GM21576 (cell line): ENCODE data around the gene PIGL.
"Not testable (repeated sequence)": the region's sequence is repeated elsewhere in the genome, so short reads cannot be mapped to it uniquely, and the experiment has no call there.

Source experiments
- ATAC-seq: cut with Tn5 transposase; IDR thresholded peaks from one replicate; pipeline ENCODE4 v1.9.1; 2021; ENCODE audit warnings: mild to moderate bottlenecking, moderate library complexity; ENCODE audit not compliant: unreplicated experiment

Gene PIGL

GRCh38 chr17:16304830-16305229 lies 87.8 kb downstream of the PIGL start:
- ATAC-seq, result no peak

- ATAC-seq, result no peak
Measured at GRCh38 chr17:16306211-16306610, 89.2 kb downstream of the PIGL start.

DNA sequence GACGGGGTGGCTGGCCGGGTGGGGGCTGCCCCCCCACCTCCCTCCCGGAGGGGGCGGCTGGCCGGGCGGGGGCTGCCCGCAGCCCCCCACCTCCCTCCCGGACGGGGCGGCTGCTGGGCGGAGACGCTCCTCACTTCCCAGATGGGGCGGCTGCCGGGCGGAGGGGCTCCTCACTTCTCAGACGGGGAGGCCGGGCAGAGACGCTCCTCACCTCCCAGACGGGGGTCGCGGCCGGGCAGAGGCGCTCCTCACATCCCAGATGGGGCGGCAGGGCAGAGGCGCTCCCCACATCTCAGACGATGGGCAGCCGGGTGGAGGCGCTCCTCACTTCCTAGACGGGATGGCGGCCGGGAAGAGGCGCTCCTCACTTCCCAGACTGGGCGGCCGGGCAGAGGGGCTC lies 95.1 kb downstream of the PIGL start:
- ATAC-seq, result not testable (repeated sequence)

GRCh38 chr17:16313139-16314090 lies 96.4 kb downstream of the PIGL start:
- ATAC-seq, result no peak

- ATAC-seq, result no peak
Measured at GRCh38 chr17:16314189-16314588, 97.2 kb downstream of the PIGL start.

GRCh38 chr17:16314859-16315258 lies 97.8 kb downstream of the PIGL start:
- no peak for ATAC-seq

DNA sequence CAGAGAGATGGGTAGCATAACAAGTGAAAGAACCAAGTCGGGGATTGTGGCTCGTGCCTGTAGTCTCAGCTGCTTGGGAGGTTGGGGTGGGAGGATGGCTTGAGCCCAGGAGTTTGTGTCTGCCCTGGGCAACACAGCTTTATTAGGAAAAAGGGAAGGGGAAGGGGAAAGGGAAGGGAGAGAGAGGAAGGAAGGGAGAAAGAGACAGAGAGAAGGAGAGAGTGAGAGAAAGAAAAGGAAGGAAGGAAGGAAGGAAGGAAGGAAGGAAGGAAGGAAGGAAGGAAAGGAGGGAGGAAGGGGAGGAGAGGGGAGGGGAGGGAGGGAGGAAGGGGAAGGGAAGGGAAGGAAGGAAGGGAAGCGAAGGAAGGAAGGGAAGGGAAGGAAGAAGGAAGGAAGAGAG lies 103.0 kb downstream of the PIGL start:
- ATAC-seq, result no peak

DNA sequence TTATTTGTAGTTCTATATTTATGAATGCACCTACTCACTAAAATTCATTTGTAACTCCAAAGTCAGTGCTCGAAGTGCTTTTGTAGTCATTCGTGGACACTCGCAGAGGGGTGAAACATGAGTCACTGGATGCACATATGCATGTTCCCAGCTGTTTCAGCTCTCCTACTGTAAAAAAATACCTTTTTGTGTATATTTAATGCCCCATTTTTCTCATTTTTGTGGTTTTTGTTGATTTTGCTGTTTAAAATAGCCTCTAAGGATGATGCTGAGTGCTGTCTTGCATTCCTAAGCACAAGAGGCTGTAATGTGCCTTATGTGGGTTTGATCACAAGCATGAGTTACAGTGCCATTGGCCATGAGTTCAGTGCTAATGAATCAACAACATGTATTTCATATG lies 105.6 kb downstream of the PIGL start:
- ATAC-seq, result no peak

DNA sequence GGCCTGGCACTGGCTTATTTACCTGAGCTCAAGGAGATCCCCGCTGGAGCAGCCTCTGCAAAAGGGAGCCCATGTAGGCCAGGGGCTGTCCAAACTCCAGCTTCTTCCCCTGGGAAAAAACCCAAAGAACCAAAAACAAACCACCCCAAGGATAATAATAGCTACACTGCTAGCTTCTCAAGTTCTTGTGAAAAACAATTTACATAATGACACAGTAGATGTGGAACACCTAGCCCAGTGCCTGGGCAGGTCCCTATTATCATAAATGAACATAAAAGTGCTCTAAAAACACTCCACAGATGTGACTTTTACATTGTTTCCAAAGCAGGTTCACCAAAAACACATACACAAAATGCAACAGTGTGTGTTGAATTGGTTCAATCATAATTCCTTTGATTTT lies 109.0 kb downstream of the PIGL start:
- ATAC-seq, result no peak

DNA sequence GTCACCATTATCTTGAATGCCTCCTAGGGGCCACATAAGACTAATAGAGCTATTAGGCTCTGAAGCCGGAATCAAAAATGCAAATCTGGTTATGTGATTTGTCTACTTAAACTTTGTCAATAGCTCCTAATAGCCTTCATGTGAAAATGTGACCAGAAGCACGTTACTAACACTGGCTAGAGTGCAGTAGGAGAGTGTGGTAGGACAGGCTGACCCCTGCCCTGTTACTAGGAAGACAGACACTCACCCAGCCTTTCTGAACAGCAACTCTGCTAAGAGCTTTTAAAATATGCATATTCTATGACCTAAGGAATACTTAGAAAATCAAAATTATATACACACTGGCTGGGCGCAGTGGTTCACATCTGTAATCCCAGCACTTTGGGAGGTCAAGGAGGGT lies 110.0 kb downstream of the PIGL start:
- ATAC-seq, result no peak

DNA sequence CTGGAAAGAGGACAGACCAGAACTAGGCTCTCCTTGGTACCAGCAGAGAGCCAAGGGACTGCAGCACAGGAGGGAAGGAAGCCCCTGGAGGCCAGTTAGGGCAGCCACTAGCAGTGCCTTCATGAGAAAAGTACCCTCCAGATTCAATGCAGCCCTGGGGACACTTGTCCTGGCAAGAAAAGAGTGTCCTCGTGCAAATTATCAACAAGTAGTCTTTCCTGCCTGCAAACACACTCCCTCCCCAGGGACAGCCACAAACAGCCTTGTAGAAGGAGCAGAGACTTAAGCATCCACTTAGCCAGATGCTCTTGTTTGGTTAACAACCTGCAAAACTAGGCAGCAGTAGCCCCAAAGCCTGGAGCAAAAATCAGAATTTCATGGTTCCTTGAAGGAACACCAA lies 112.0 kb downstream of the PIGL start:
- ATAC-seq, result no peak

- ATAC-seq, result no peak
Measured at GRCh38 chr17:16329519-16330271, 112.7 kb downstream of the PIGL start.

- ATAC-seq, result no peak
Measured at GRCh38 chr17:16338391-16338790, 121.4 kb downstream of the PIGL start.

DNA sequence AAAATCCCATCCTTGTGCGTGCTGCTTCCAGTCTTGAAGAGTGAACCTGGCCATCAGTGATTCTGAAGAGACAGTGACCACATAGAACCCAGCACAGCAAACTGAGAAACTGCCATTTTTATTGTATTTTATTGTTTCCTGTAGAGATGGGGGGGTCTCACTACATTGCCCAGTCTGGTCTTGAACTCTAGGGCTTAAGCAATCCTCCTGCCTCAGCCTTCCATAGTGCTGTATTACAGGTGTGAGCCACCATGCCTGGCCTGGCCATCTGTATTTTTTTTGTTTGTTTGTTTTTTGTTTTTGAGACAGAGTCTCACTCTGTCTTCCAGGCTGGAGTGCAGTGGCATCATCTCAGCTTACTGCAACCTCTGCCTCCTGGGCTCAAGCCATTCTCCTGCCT lies 122.4 kb downstream of the PIGL start:
- no peak for ATAC-seq

GRCh38 chr17:16339959-16340358 lies 122.9 kb downstream of the PIGL start:
- ATAC-seq, result no peak

DNA sequence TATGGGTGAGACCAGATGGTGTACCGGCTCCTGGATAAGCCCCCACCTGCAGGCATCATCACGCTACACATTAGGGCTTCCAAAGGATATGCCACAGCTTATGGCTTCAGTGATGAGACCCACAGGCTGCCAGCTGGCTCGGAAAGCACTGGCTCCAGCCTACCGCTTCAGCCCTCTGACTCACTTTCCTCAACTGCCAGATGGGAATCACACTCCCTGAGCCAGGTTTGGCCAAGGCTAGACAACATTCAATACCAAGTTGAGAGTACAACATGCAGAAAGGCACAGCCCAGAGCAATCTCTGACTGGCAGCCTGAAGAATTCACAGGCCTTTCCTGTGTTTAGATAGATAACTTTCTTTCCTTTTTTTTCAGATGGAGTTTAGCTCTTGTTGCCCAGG lies 126.0 kb downstream of the PIGL start:
- no peak for ATAC-seq

GRCh38 chr17:16343569-16343968 lies 126.6 kb downstream of the PIGL start:
- ATAC-seq, result no peak

GRCh38 chr17:16345565-16345964 lies 128.6 kb downstream of the PIGL start:
- ATAC-seq, result no peak

GRCh38 chr17:16346721-16347271 lies 129.8 kb downstream of the PIGL start:
- ATAC-seq, result no peak

DNA sequence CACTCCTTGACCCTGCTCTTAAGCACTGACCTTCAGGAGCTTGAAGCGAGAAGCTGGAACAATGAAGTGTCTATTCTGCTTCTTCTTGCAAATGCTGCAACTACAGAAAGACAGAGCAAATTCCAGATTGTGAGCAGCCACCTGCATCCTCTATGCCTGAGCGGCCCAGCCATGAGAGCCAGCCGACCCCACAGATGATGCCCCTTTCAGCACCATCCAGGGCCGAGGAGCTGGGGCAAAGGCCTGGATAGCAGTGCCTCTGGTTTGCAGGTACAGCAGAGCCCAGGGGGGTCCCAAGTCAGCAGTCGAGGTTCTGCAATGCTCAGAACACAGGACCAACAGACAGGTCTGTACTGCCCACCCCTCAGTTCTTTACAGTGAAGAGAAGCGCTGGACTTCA lies 131.6 kb downstream of the PIGL start:
- no peak for ATAC-seq

- ATAC-seq, result no peak
Measured at GRCh38 chr17:16349431-16349830, 132.4 kb downstream of the PIGL start.

DNA sequence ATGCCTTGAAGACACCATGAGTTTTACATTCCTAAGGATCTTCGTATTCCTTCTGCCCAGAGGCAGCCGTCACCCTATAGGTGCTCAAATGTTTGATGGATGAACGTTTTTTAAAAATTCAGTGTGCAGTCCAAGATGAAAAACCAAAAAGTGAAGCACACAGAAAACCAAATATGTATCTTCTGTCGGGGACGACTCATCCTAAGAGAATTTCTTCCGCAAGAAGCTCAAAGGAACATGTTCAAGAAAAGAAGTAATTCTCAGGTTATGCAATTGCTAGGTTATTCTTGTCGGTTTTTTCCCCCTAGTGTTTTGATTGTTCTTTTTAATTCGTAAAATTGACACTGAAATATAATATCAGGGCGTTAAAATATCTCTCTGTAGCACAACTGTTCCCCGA lies 134.8 kb downstream of the PIGL start:
- no peak for ATAC-seq
